Panc1 (cell line): Measurements from ENCODE around the gene CALML4. TPM values are rescaled to one million over a fixed set of nuclear protein-coding genes. Genes with fewer than 3 reads are reported as not detected.
"Not testable (repeated sequence)": the region's sequence is repeated elsewhere in the genome, so short reads cannot be mapped to it uniquely, and the experiment has no call there.

Experiments used
- ATAC-seq: fragments of 200-7000 bp; cut with Tn5 transposase; 2 replicates; pipeline ENCODE4 v1.9.1; 2020; ENCODE audit warnings: mild to moderate bottlenecking, moderate library complexity
- BruUV-seq: library from RNA; stranded (reverse); fragments of 400-500 nt; replicated peaks from 2 replicates; lab custom pipeline; 2021; lab: Mats Ljungman, UMichigan
- CTCF ChIA-PET: fragments of 300-600 bp; sonication (Branson Sonifier 250); formaldehyde crosslinking; loops from one replicate; lab custom pipeline; 2022; ENCODE audit warnings: antibody characterized with exemption; lab: Charles Lee
- POLR2A ChIA-PET: fragments of 300-600 bp; sonication (Branson Sonifier 250); formaldehyde crosslinking; loops from one replicate; lab custom pipeline; 2022; ENCODE audit warnings: antibody characterized with exemption; lab: Charles Lee
- DNase-seq: peaks from one replicate; pipeline ENCODE4 v3.0.0-alpha.2; 2010; ENCODE audit warnings: low read depth, low spot score
- H3K27ac ChIP-seq: 2 replicates; pipeline ENCODE4 v1.5.1; 2011; ENCODE audit warnings: mild to moderate bottlenecking, low read length, inconsistent platforms
- H3K27me3 ChIP-seq: fragments of 200-500 bp; sonication (Bioruptor generic); 2 replicates; pipeline ENCODE4 v1.6.0; 2014; ENCODE audit warnings: low read length, inconsistent platforms; ENCODE audit not compliant: control insufficient read depth, insufficient read depth
- H3K36me3 ChIP-seq: fragments of 200-500 bp; sonication (Bioruptor generic); 2 replicates; pipeline ENCODE4 v1.5.1; 2014; ENCODE audit warnings: inconsistent platforms, mild to moderate bottlenecking, low read length, moderate library complexity; ENCODE audit not compliant: control insufficient read depth, insufficient read depth
- H3K4me1 ChIP-seq: 2 replicates; pipeline ENCODE4 v1.5.1; 2011; ENCODE audit warnings: inconsistent platforms, mild to moderate bottlenecking, low read length, moderate library complexity; ENCODE audit not compliant: control insufficient read depth, insufficient read depth
- H3K4me3 ChIP-seq, 2 experiments: 2 replicates each; pipeline ENCODE4 v1.5.1; 2011 to 2012; ENCODE audit warnings: low read depth in 2 of 2, low read length in 2 of 2, mild to moderate bottlenecking in 2 of 2, inconsistent platforms in 1 of 2, moderate library complexity in 1 of 2
- H3K9me3 ChIP-seq: fragments of 200-500 bp; sonication (Bioruptor generic); 2 replicates; pipeline ENCODE4 v1.5.1; 2014; ENCODE audit warnings: low read depth, mild to moderate bottlenecking, inconsistent platforms, low read length, moderate library complexity; ENCODE audit not compliant: control insufficient read depth, insufficient read depth
- POLR2AphosphoS5 ChIP-seq: IDR thresholded peaks from 2 replicates; pipeline ENCODE4 v1.6.1; 2012; ENCODE audit warnings: mild to moderate bottlenecking, low read depth, low read length, moderate library complexity
- REST ChIP-seq, 2 experiments: IDR thresholded peaks; 2 replicates each; pipeline ENCODE4 v1.6.1; 2011 to 2012; ENCODE audit warnings: low read depth in 2 of 2, control low read depth in 1 of 2, low read length in 1 of 2, mild to moderate bottlenecking in 1 of 2, moderate library complexity in 1 of 2; ENCODE audit not compliant: insufficient read depth in 1 of 2
- SIN3A ChIP-seq: IDR thresholded peaks from 2 replicates; pipeline ENCODE4 v1.6.1; 2012; ENCODE audit warnings: low read depth, mild to moderate bottlenecking, low read length, moderate library complexity, borderline replicate concordance; ENCODE audit not compliant: insufficient read depth
- TCF7L2 ChIP-seq: IDR thresholded peaks from 2 replicates; pipeline ENCODE4 v1.6.1; 2011; ENCODE audit warnings: mild to moderate bottlenecking, low read depth, low read length, inconsistent platforms
- in situ Hi-C: cut with HindIII; loops from 2 replicates; pipeline ENCODE4 v1.10.0; 2016; ENCODE audit warnings: low sequenced_read_pairs, low pct_unique_long_range_greater_than_20kb
- intact Hi-C: fragments of 100-400 bp; cut with micrococcal nuclease; formaldehyde crosslinking; loops from one replicate; pipeline ENCODE4 v1.10.0; 2022; ENCODE audit not compliant: unreplicated experiment
- total RNA-seq: library from RNA; stranded (reverse); gene quantifications from one replicate; pipeline ENCODE4 v1.2.1, GENCODE V29; 2021; ENCODE audit not compliant: unreplicated experiment
- TF ChIP-seq, protein P1 (sequence below): fragments of 450-650 bp; IDR thresholded peaks from 2 replicates; pipeline ENCODE4 v1.5.1; 2017; ENCODE audit warnings: mild to moderate bottlenecking

The CALML4 gene
- total RNA-seq, 1 experiment from 2014 or later: 5.4 TPM

GRCh38 chr15:68173119-68173518 lies 32.0 kb downstream of the CALML4 start:
- Histone ChIP-seq H3K4me3 (no peak overlapping the region), H3K27ac (no peak overlapping the region), H3K27me3 (no peaks in the 10 kb centered on the region), H3K4me1 (no peaks in the 10 kb centered on the region), H3K9me3 (no peaks in the 10 kb centered on the region), H3K36me3 (peaks cover 11% of the 10 kb centered on the region; the same call in 1 of the 2 replicates)
- intact Hi-C loops: no loop called here
- ATAC-seq: no peak
- DNase-seq: no peak
- TF ChIP-seq POLR2AphosphoS5: no peak
- TF ChIP-seq, protein P1, sequence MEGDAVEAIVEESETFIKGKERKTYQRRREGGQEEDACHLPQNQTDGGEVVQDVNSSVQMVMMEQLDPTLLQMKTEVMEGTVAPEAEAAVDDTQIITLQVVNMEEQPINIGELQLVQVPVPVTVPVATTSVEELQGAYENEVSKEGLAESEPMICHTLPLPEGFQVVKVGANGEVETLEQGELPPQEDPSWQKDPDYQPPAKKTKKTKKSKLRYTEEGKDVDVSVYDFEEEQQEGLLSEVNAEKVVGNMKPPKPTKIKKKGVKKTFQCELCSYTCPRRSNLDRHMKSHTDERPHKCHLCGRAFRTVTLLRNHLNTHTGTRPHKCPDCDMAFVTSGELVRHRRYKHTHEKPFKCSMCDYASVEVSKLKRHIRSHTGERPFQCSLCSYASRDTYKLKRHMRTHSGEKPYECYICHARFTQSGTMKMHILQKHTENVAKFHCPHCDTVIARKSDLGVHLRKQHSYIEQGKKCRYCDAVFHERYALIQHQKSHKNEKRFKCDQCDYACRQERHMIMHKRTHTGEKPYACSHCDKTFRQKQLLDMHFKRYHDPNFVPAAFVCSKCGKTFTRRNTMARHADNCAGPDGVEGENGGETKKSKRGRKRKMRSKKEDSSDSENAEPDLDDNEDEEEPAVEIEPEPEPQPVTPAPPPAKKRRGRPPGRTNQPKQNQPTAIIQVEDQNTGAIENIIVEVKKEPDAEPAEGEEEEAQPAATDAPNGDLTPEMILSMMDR: no peak
- no peak for TF ChIP-seq SIN3A
- no peak for TF ChIP-seq REST (IDR thresholded peaks at IDR 0.05; ENCODE audit: insufficient read depth in 1 of 2, low read depth in 2 of 2, low read length in 1 of 2)
- TF ChIP-seq TCF7L2: no peak
- in situ Hi-C loops: no loop called here
- POLR2A ChIA-PET: no interaction called here
- CTCF ChIA-PET: no interaction called here
- no TSS peak for BruUV-seq

DNA sequence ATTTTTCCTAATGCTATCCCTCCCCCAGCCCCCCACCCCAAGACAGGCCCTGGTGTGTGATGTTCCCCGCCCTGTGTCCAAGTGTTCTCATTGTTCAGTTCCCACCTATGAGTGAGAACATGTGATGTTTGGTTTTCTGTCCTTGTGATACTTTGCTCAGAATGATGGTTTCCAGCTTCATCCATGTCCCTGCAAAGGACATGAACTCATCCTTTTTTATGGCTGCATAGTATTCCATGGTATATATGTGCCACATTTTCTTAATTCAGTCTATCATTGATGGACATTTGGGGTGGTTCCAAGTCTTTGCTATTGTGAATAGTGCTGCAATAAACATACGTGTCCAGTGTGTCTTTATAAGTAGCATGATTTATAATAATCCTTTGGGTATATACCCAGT lies 33.1 kb downstream of the CALML4 start:
- intact Hi-C loops, ATAC-seq, POLR2A ChIA-PET, BruUV-seq, H3K4me1 ChIP-seq, in situ Hi-C loops, H3K27me3 ChIP-seq, DNase-seq, CTCF ChIA-PET, H3K4me3 ChIP-seq, H3K27ac ChIP-seq, H3K9me3 ChIP-seq: not testable (repeated sequence)
- H3K36me3 ChIP-seq: peaks cover 11% of the 10 kb centered on the region; the same call in 1 of the 2 replicates

DNA sequence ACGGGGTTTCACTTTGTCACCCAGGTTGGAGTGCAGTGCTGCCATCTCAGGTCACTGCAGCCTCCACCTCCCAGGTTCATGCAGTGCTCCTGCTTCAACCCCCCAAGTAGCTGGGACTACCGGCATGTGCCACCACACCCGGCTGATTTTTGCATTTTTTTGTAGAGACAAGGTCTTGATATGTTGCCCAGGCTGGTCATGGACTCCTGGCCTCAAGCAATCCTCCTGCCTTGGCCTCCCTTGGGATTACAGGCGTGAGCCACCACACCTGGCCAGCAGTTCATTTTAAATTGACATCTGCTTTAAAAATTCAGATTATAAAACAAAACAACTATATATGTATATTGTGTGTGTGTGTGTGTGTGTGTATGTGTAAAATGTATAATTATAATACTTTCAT lies 38.3 kb downstream of the CALML4 start:
- DNase-seq: no peak
- TF ChIP-seq POLR2AphosphoS5 (no peak), SIN3A (no peak), REST (IDR thresholded peaks at IDR 0.05; ENCODE audit: insufficient read depth in 1 of 2, low read depth in 2 of 2, low read length in 1 of 2) (no peak), TCF7L2 (no peak)
- TF ChIP-seq, protein P1: no peak
- Histone ChIP-seq H3K36me3 (peaks cover 10% of the 10 kb centered on the region; the same call in 1 of the 2 replicates), H3K27me3 (no peaks in the 10 kb centered on the region), H3K27ac (no peak overlapping the region), H3K4me1 (no peaks in the 10 kb centered on the region), H3K9me3 (no peaks in the 10 kb centered on the region), H3K4me3 (no peak overlapping the region)
- no peak for ATAC-seq
- POLR2A ChIA-PET: no interaction called here
- no TSS peak for BruUV-seq
- CTCF ChIA-PET: no interaction called here
- in situ Hi-C loops (no loop called here), intact Hi-C loops (no loop called here)
